ENCODE measurements around the gene TRPC3.

TRPC3 gene

DNA sequence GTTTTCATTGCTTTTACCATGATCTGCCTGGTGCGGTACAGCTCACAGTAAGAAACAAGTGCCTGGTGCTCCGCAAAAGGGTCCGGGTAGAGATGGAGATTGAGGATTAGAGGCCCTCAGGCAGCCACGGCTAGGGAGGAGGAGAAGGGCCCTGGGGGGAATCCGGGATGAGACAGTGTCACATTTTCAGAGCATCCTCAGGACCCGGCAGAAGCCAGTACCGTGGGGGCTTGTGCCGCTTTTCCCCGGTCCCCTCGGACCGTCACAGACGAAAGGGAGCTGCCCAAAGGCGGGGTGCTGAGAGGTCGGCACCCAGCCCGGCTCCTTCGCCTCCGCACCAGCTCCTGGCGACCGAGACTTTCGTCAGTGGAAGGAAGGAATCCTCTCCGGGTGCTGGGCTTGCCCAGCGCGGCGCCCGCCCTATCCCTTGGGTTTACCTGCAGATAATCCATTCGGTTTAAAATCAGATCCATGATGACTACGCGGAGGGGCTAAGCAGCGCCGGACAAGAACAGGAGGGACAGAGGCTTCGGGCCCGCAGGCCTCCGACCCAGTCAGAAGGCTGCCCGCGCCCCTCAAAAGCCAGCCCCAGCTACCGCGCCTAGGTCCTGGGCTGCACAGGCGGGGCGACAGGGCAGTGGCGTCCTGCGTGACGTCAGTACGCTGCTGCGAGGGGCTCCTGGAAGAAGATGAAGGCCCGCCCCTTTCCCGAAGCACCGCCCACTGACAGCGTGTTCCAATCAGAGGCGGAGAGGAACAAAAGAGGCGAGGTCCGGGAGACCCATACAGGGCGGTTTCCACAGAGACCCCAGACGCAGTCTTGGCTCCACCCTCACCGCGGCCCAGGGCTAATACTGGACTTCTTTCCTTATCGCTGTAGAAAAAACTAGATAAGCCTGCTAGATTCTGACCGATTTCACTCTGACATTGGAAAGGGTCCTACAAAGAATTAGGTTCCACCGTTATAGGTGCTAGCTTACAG is 81.7 kb downstream of the TRPC3 start, which contains the start of gene BBS7:
BBS7 (minus strand) TSS at position 634 of the 982 bp plus-strand sequence; CDS start at position 473, 161 bp downstream.
- peak; percentile 90 for DNase-seq

DNA sequence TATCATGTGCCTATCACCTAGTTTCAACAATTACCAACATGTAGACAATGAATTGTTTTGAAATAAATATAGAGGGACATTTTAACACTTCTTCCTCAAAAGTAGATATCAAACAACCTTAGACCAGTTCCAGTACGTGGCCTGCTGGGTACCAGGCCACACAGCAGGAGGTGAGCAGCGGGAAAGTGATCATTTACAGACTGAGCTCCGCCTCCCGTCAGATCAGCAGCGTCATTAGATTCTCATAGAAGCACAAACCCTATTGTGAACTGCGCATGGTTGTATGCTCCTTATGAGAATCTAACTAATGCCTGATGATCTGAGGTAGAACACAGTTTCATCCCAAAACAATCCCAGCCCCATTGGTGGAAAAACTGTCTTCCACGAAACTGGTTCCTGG is 88.1 kb downstream of the TRPC3 start:
- DNase-seq = no peak

DNA sequence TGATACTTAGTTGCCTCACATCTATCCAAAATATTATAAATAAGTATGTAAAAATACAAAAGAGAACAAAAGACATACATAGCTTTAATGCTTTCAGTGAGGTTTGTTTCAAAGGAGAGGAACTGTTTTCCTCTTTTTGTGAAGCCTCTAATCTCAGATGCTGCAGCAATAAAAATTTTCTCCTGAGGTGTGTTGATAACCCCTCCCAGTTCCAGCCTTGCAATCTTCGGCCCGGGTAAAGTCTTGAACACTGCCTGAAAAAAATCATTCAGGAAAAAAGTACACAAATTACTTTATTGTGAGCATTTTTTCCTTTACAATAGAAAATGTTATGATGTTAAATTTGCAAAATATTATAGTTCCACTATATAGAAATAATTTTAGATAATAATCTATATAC is 90.4 kb downstream of the TRPC3 start:
- no peak for DNase-seq

DNA sequence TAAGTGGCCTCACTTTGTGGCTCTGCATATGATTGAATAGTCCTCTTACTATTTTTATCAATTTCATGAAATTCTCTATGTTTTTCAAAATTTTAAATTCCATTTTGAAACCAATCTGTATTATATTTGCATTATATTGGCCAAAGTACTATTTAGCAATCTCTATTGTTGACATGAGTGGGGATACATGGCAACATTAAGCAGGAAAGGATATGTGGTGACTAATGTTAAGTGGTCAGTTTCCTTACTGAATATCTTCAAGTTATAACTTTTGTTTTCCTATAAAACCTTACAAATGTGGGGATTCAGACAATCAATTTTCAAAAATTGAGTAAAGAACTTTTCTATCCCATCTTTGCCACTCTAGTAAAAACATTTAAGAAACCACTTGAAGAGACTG is 91.7 kb downstream of the TRPC3 start:
- DNase-seq = no peak

DNA sequence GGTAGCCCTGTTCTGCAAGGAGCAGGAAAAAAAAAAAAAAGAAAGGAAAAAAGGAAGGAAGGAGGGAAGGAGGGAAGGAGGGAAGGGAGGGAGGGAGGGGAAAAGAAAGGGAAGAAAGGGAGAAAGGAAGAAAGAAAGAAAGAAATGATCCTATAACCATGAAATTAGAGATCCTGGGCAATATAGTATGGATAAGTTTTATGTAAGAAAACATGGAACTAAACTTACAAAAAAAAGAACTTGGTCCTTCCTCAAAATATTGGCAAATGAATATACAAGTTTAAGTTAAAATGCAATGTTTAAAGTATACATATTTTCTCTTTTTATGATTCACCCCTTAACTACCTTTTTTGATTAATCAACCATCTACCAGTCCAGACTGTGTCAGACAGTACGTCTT is 100.5 kb downstream of the TRPC3 start:
- DNase-seq = no peak

DNA sequence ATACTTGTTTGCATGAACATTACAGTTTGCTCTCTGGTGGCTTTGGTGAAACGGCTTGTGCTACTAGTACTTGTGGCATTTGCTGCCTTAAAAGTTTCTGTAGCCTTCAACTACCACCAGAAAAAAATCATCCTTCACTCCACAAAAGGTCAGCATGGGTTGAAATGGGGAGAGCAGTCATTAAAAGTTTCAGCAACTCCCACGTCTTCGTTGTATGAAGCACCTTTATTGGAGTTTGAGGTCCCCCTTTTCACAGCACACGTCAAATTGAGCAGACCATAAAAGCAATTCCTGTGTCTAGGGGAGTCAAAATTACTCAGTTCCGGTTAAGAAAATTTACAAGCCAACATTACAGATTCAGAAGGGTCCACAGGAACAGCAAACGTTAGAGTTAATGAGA is 105.2 kb downstream of the TRPC3 start:
- DNase-seq = no peak

DNA sequence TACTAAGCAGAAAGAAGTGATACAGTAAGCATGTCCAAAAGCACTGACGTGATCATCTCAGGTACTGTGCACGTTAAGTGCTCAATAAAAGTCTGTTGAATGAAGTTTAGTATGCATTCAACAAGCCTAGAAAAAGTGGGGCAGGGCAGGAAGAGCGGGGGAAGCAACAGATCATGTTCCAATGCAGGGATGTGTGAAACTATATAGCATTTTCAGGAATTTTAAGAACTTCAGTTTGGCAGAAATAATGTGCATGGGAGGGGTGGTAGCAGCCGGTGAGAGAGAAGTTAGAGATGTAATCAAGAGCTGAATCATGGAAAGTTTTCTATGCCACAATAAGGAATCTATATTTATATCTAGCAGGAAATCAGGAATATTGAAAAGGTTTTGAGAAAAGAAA is 109.0 kb downstream of the TRPC3 start:
- DNase-seq = no peak

- DNase-seq = no peak
Measured at GRCh38 chr4:121838136-121838535, 113.7 kb downstream of the TRPC3 start.

DNA sequence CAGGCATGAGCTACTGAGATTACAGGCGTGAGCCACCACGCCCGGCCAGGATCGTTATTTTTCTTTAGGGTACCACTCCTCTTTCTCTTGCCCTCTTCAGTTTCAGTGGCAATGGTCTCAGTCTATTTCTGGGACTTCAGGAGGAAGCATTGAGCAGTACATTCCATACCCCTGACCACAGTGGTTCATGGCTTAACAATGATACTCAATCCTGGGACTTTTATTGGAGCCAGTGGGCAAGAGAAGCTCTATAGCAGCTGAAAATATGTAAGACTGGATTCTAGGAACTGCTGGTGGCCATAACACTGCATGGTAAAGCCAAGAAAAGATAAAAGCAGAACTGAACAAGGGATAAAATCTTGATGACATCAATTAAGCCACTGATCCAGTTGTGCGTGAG is 122.3 kb downstream of the TRPC3 start:
- no peak for DNase-seq
